WI38 (cell line): ENCODE measurements around the gene ITPK1.

Experiments used
- H3K4me3 ChIP-seq: 2 replicates; pipeline ENCODE4 v1.5.1; 2011; ENCODE audit warnings: low read depth, mild to moderate bottlenecking, control low read depth, low read length
- CTCF ChIP-seq: IDR thresholded peaks from 2 replicates; pipeline ENCODE4 v1.5.1; 2012; ENCODE audit warnings: low read depth, mild to moderate bottlenecking, control low read depth, low read length

ITPK1 gene

GRCh38 chr14:93028724-93029076 lies 87.0 kb downstream of the ITPK1 start:
- no peak overlapping the region for H3K4me3 ChIP-seq
- TF ChIP-seq CTCF: no peak

- TF ChIP-seq CTCF: no peak
- no peak overlapping the region for H3K4me3 ChIP-seq
Observed at GRCh38 chr14:93027810-93028723, 87.7 kb downstream of the ITPK1 start.

GRCh38 chr14:93026339-93026738 lies 89.4 kb downstream of the ITPK1 start:
- H3K4me3 ChIP-seq: no peak overlapping the region
- TF ChIP-seq CTCF: no peak

- no peak for TF ChIP-seq CTCF
- no peak overlapping the region for H3K4me3 ChIP-seq
Observed at GRCh38 chr14:93025055-93025454, 90.7 kb downstream of the ITPK1 start.

- TF ChIP-seq CTCF: no peak
Observed at GRCh38 chr14:93024493-93024892, 91.2 kb downstream of the ITPK1 start.

GRCh38 chr14:93023802-93024434 lies 91.8 kb downstream of the ITPK1 start:
- H3K4me3 ChIP-seq: no peak overlapping the region
- no peak for TF ChIP-seq CTCF

More at GRCh38 chr14:93024493-93024892, 91.2 kb downstream of the ITPK1 start:
- H3K4me3 ChIP-seq: no peak overlapping the region

- no peak for TF ChIP-seq CTCF
- no peak overlapping the region for H3K4me3 ChIP-seq
Observed at GRCh38 chr14:93023039-93023438, 92.7 kb downstream of the ITPK1 start.
